ENCODE data around the gene ZBTB6. TPM values are rescaled to one million over a fixed set of nuclear protein-coding genes. Genes with fewer than 3 reads are reported as not detected.

ZBTB6 gene
- total and polyA plus RNA-seq, 2 of the 13 experiments (the other 11 are each of a cell fraction or from before 2014, with no cell fraction given), result 3.7 to 7.1 TPM

DNA sequence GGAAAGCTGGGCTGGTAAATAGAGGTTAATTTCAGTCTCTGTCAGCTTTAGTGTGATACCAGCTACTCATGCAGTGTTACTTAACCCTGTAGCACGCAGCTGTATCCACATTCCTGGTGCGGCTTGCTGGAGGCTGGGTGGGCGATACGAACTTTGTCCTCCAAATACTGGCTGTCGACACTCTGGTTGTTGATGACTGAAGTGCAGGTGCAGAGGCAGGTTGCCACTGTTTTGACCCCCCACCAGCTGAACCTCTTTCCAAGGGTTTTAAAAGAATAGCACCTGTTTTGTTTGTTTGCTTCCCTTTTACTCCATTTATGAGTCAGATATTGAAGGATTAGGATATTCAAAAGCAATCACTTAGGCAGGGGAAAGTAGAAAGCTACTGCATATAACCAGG lies 23.3 kb upstream of the ZBTB6 start (continued):
- TF ChIP-seq PHF20 (CRISPR knock-in tag; IDR thresholded peaks at IDR 0.05) (no peak; the same call in 1 of the 2 replicates), PAF1 (CRISPR knock-in tag; IDR thresholded peaks at IDR 0.05) (no peak), NFE2L1 (CRISPR knock-in tag; IDR thresholded peaks at IDR 0.05; ENCODE audit: borderline replicate concordance) (no peak), WIZ (CRISPR knock-in tag; IDR thresholded peaks at IDR 0.05) (no peak), ZFP1 (CRISPR knock-in tag; IDR thresholded peaks at IDR 0.05) (peak; percentile 49; the same call in 1 of the 2 replicates), HMG20A (CRISPR knock-in tag; IDR thresholded peaks at IDR 0.05; ENCODE audit: borderline replicate concordance) (0 out of 2 replicates have a peak, but pooled peaks have one; percentile 39), NONO (IDR thresholded peaks at IDR 0.05) (no peak), NONO (CRISPR knock-in tag; conservative IDR thresholded peaks at IDR 0.05) (0 out of 2 replicates have a peak, but pooled peaks have one; percentile 30), NR2C2 (CRISPR knock-in tag; IDR thresholded peaks at IDR 0.05; ENCODE audit: borderline replicate concordance) (peak; percentile 64; the same call in 1 of the 2 replicates), HOXA3 (CRISPR knock-in tag; IDR thresholded peaks at IDR 0.05) (peak; percentile 49; the same call in 1 of the 2 replicates), KDM3A (CRISPR knock-in tag; IDR thresholded peaks at IDR 0.05; ENCODE audit: low read depth) (peak; percentile 58; the same call in 1 of the 2 replicates), SMYD3 (CRISPR knock-in tag; IDR thresholded peaks at IDR 0.05) (no peak), SKI (IDR thresholded peaks at IDR 0.05; ENCODE audit: partially characterized antibody) (peak; percentile 54), ZNF143 (CRISPR knock-in tag; IDR thresholded peaks at IDR 0.05) (no peak)
- TF ChIP-seq, protein P1, sequence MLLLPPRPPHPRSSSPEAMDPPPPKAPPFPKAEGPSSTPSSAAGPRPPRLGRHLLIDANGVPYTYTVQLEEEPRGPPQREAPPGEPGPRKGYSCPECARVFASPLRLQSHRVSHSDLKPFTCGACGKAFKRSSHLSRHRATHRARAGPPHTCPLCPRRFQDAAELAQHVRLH (CRISPR knock-in tag; IDR thresholded peaks at IDR 0.05; ENCODE audit: borderline replicate concordance, low read depth), result peak; percentile 53; the same call in 1 of the 2 replicates
- TF ChIP-seq, protein P2, sequence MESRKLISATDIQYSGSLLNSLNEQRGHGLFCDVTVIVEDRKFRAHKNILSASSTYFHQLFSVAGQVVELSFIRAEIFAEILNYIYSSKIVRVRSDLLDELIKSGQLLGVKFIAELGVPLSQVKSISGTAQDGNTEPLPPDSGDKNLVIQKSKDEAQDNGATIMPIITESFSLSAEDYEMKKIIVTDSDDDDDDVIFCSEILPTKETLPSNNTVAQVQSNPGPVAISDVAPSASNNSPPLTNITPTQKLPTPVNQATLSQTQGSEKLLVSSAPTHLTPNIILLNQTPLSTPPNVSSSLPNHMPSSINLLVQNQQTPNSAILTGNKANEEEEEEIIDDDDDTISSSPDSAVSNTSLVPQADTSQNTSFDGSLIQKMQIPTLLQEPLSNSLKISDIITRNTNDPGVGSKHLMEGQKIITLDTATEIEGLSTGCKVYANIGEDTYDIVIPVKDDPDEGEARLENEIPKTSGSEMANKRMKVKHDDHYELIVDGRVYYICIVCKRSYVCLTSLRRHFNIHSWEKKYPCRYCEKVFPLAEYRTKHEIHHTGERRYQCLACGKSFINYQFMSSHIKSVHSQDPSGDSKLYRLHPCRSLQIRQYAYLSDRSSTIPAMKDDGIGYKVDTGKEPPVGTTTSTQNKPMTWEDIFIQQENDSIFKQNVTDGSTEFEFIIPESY (CRISPR knock-in tag; IDR thresholded peaks at IDR 0.05), result peak; percentile 96
- TF ChIP-seq, protein P3, sequence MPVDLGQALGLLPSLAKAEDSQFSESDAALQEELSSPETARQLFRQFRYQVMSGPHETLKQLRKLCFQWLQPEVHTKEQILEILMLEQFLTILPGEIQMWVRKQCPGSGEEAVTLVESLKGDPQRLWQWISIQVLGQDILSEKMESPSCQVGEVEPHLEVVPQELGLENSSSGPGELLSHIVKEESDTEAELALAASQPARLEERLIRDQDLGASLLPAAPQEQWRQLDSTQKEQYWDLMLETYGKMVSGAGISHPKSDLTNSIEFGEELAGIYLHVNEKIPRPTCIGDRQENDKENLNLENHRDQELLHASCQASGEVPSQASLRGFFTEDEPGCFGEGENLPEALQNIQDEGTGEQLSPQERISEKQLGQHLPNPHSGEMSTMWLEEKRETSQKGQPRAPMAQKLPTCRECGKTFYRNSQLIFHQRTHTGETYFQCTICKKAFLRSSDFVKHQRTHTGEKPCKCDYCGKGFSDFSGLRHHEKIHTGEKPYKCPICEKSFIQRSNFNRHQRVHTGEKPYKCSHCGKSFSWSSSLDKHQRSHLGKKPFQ (CRISPR knock-in tag; IDR thresholded peaks at IDR 0.05; ENCODE audit: insufficient replicate concordance), result no peak
- TF ChIP-seq, protein P4, sequence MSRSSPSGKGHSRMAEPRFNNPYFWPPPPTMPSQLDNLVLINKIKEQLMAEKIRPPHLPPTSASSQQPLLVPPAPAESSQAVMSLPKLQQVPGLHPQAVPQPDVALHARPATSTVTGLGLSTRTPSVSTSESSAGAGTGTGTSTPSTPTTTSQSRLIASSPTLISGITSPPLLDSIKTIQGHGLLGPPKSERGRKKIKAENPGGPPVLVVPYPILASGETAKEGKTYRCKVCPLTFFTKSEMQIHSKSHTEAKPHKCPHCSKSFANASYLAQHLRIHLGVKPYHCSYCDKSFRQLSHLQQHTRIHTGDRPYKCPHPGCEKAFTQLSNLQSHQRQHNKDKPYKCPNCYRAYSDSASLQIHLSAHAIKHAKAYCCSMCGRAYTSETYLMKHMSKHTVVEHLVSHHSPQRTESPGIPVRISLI (CRISPR knock-in tag; IDR thresholded peaks at IDR 0.05; ENCODE audit: borderline replicate concordance), result no peak
- TF ChIP-seq, protein P5, sequence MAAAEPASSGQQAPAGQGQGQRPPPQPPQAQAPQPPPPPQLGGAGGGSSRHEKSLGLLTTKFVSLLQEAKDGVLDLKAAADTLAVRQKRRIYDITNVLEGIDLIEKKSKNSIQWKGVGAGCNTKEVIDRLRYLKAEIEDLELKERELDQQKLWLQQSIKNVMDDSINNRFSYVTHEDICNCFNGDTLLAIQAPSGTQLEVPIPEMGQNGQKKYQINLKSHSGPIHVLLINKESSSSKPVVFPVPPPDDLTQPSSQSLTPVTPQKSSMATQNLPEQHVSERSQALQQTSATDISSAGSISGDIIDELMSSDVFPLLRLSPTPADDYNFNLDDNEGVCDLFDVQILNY (CRISPR knock-in tag; conservative IDR thresholded peaks at IDR 0.05), result no peak
- TF ChIP-seq, protein P6, sequence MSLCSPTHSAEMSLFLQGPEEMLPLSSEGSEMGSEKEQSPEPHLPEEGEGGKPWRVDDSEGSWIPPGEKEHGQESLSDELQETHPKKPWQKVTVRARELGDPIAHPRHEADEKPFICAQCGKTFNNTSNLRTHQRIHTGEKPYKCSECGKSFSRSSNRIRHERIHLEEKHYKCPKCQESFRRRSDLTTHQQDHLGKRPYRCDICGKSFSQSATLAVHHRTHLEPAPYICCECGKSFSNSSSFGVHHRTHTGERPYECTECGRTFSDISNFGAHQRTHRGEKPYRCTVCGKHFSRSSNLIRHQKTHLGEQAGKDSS (CRISPR knock-in tag; IDR thresholded peaks at IDR 0.05; ENCODE audit: borderline replicate concordance, low read depth), result 0 out of 2 replicates have a peak, but pooled peaks have one; percentile 41
- TF ChIP-seq, protein P7, sequence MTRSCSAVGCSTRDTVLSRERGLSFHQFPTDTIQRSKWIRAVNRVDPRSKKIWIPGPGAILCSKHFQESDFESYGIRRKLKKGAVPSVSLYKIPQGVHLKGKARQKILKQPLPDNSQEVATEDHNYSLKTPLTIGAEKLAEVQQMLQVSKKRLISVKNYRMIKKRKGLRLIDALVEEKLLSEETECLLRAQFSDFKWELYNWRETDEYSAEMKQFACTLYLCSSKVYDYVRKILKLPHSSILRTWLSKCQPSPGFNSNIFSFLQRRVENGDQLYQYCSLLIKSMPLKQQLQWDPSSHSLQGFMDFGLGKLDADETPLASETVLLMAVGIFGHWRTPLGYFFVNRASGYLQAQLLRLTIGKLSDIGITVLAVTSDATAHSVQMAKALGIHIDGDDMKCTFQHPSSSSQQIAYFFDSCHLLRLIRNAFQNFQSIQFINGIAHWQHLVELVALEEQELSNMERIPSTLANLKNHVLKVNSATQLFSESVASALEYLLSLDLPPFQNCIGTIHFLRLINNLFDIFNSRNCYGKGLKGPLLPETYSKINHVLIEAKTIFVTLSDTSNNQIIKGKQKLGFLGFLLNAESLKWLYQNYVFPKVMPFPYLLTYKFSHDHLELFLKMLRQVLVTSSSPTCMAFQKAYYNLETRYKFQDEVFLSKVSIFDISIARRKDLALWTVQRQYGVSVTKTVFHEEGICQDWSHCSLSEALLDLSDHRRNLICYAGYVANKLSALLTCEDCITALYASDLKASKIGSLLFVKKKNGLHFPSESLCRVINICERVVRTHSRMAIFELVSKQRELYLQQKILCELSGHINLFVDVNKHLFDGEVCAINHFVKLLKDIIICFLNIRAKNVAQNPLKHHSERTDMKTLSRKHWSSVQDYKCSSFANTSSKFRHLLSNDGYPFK (CRISPR knock-in tag; IDR thresholded peaks at IDR 0.05; ENCODE audit: borderline replicate concordance), result no peak

Data from HepG2 (cell line).